GM10266 (cell line): ENCODE results near the gene CTNNA2.

Source experiments
- DNase-seq: peaks from one replicate; pipeline ENCODE4 v3.0.0; 2012; ENCODE audit errors: extremely low spot score
- CTCF ChIP-seq: IDR thresholded peaks from 2 replicates; pipeline ENCODE4 v1.5.1; 2012; ENCODE audit warnings: mild to moderate bottlenecking, low read depth; ENCODE audit not compliant: control insufficient read depth, insufficient read depth; ENCODE audit errors: missing control alignments

CTNNA2 gene

GRCh38 chr2:79611448-79612016 is 98.7 kb downstream of the CTNNA2 start:
- DNase-seq = no peak
- TF ChIP-seq CTCF = no peak

GRCh38 chr2:79612999-79613398 is 100.1 kb downstream of the CTNNA2 start:
- no peak for DNase-seq
- no peak for TF ChIP-seq CTCF

- TF ChIP-seq CTCF = no peak
- no peak for DNase-seq
Observed at GRCh38 chr2:79619442-79619841, 106.6 kb downstream of the CTNNA2 start.

- no peak for DNase-seq
- no peak for TF ChIP-seq CTCF
Observed at GRCh38 chr2:79619976-79620375, 107.1 kb downstream of the CTNNA2 start.

- DNase-seq = no peak
- no peak for TF ChIP-seq CTCF
Observed at GRCh38 chr2:79620679-79621078, 107.8 kb downstream of the CTNNA2 start.

- no peak for DNase-seq
- no peak for TF ChIP-seq CTCF
Observed at GRCh38 chr2:79621252-79621651, 108.4 kb downstream of the CTNNA2 start.

GRCh38 chr2:79621755-79622154 is 108.9 kb downstream of the CTNNA2 start:
- no peak for DNase-seq
- no peak for TF ChIP-seq CTCF
